KBM-7 (cell line): ENCODE data around the gene CHRM5.

Source experiments
- DNase-seq: peaks from one replicate; pipeline ENCODE4 v3.0.0-alpha.2; 2015
- in situ Hi-C: fragments of 300-500 bp; cut with MboI; formaldehyde crosslinking; loops from 2 replicates; pipeline ENCODE4 v1.14.3; 2020; ENCODE audit warnings: low sequenced_read_pairs, low pct_unique_long_range_greater_than_20kb, mixed read lengths

CHRM5 gene, protein sequence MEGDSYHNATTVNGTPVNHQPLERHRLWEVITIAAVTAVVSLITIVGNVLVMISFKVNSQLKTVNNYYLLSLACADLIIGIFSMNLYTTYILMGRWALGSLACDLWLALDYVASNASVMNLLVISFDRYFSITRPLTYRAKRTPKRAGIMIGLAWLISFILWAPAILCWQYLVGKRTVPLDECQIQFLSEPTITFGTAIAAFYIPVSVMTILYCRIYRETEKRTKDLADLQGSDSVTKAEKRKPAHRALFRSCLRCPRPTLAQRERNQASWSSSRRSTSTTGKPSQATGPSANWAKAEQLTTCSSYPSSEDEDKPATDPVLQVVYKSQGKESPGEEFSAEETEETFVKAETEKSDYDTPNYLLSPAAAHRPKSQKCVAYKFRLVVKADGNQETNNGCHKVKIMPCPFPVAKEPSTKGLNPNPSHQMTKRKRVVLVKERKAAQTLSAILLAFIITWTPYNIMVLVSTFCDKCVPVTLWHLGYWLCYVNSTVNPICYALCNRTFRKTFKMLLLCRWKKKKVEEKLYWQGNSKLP

DNA sequence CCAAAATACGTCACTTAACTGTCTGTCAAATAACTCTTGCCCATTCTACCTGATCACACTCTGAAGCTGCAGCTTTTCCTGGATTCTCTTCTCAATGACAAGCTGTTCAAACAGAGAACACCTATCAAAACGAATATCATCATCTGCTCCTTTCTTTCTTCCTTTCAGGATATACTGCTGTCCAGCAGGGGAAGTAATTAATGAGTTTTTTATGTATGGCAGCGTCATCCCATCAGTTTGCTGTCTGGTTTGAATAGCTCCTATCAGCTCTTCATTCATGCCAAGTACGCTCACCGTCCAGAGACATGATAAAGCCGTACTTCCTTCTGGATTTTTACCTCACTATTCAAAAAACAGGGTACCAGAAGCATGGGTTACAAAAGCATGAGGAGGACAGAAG, at the start of gene CHRM5:
TSS of gene CHRM5 (plus strand) at position 274 of the 400 bp plus-strand sequence. CDS start 94,221 bp downstream, outside the sequence.
- DNase-seq: no peak
- in situ Hi-C loops: no loop called here

DNA sequence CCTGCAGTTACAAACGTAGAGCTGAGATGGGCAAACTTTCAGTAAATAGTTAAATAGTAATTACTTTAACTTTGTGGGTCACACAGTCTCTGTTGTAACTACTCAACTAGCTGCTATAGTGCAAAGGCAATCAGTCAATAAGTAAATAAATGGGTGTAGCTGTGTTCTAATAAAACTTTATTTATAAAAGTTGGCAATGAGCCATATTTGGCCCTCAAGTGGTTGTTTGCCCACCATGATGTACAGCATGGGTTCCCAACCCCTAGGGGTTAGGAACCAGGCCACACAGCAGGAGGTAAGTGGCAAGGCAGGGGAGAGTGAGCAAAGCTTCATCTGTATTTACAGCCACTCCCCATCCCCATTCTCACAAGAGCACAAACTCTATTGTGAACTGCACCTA, 44.9 kb upstream of the CHRM5 start:
- in situ Hi-C loops: no loop called here
- no peak for DNase-seq

DNA sequence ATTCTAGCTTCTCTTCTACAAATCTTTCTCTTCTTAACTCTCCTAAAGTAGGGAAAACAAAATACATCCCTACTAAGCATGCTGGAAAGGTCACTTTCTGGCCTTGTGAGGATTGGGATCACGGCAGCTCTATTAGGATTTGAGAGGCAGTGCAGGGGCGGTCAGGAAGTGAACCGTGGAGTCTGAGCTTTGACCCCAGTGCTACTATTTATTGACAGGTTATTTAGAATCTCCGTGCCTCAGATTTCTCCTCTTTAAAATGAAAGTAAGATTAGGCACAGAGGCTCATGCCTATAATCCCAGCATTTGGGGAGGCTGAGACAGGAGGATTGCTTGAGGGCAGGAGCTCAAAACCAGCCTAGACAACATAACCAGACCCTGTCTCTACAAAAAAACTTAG, 42.0 kb upstream of the CHRM5 start:
- in situ Hi-C loops: no loop called here

DNA sequence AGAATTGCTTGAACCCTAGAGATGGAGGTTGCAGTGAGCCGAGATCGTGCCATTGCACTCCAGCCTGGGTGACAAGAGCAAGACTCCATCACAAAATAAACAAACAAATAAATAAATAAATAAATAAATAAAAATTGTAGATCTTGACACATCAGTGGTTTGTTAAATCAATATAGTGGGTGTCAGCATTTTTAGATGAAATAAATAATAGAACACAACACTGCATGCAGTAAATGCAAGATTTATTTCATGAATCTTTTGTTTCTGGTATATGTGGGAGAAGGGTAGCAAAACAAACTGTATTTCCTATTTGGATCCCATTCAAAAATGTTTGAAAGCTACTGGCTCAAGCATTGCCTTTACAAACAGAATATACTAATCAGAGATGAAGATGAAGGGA, 35.6 kb upstream of the CHRM5 start:
- no peak for DNase-seq
- in situ Hi-C loops: no loop called here

More for the DNA sequence above, 42.0 kb upstream of the CHRM5 start:
- DNase-seq: no peak

DNA sequence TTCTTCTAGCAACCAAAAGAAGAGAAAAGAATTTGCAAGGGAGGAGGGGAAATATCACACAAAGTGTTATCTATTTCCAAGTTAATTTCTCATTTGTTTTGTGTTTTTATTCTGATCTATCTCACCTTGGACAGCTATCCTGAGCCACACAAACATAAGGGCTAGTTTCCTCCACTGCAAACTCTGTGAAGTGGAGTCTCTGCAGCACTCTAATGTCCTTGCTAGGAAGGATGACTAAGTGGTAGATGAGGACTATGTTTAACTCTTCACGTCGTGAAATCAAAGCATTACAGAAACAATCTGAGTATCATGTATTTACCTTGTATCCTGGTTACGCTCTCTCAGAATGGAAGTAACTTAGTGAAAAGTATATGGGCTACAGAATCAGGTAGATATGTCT, 33.9 kb upstream of the CHRM5 start:
- no peak for DNase-seq
- in situ Hi-C loops: no loop called here

DNA sequence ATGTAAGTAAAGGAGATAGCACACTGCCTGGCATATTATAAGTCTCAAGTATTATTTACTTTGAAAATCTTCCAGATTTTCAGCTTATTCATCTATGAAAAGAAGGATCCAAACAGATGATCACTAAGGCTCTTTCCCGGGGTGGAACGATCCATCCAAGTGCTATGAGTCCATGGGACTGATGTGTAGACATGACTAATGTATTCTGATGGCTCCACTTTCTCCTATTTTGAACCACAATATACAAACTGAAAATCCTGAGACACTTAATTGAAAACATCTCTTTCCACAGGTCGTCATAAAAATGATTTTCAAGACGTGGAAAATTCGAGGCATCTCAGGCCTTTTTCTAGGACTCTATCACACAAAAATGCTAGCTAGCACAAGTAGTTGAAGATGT, 33.4 kb upstream of the CHRM5 start:
- no peak for DNase-seq
- in situ Hi-C loops: no loop called here

DNA sequence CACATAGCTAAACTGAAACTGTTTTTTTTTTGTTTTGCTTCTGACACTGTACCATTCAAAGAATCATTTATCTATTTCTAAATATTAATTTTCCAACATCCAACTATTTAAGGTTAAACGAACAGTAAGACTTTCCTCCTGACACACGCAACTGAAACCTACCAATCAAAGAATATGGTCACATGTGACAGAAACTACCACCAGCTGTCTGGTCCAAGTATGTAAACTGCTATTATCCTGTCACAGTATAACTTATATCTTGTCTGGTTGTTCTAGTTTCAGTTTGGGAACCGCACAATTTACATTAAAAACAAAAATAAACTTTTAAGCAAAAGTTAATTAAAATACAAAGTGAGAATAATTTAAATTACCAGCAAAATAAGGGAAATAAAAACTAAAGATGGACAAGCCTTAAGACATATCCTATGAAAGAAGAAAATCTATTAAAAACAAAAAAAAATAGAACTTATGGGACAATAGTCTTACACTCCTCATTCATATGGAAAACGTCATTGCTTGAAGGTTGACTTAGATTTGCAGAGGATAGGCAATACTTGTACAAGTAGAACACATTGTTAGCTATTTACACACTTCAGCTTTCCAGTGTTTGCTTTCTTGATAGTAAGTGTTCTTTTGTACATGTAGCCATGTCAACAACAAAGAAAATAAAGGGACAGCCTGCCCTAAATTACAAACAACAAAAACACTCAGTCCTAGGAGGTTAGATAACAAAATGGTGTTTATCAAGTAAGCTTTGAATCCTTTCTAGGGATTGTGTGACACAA, 26.8 kb upstream of the CHRM5 start:
- no peak for DNase-seq
- in situ Hi-C loops: no loop called here

DNA sequence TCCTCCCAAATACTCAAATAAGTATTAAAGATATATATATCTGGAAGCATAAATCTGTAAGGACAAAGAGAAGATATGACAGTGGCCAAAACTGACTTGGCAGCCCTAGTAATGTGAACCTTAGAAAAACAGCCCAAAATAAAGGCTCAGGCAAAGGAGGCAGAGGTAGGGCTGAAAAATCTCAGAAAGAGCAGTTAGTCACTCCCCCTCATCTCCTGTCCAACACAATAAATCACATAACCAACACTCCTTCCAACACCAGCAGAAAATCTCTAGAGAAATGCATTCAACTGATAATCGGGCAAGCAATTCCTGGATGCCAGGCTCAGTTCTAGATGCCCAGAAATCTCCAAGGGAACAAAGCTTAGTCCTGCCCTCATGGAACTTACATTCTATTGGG, 22.1 kb upstream of the CHRM5 start:
- in situ Hi-C loops: no loop called here
- DNase-seq: no peak

DNA sequence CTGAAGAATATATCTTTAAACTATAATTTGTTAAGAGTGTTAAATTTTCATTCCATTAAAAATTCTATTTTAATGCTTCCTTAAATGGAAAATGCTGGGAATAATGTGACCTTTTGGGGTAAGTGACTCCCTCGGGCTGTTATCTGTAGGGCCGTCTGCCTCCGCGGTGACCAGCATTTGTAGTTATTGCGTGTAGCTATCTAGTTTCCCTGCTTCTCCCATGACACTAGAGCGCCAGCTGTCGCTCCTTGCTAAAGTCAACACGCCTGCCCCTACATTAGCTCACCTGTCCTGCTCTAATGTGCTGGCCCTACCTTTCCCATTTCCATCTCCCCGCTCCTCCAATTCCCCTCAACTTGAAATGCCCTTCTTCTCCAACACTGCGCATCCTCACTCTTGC, 12.4 kb upstream of the CHRM5 start:
- no peak for DNase-seq
- in situ Hi-C loops: no loop called here

DNA sequence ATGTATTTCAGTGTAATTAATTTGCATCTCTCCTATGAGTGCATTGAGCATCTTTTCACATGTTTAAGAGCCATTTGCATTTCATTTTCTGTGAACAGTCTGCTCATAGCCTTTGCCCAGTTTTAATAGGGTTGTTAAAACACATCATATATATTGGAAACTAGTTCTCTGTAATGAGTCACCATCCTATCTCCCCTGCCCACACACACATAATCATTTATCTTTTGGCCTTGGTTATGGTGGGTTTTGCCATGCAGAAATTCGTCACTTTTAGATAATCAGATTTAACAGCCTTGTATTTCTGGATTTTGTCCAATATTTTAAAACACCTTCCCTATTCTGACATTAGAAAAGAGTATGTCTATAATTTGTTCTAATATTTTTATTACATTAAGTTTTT, 11.9 kb upstream of the CHRM5 start:
- in situ Hi-C loops: no loop called here
- DNase-seq: no peak

DNA sequence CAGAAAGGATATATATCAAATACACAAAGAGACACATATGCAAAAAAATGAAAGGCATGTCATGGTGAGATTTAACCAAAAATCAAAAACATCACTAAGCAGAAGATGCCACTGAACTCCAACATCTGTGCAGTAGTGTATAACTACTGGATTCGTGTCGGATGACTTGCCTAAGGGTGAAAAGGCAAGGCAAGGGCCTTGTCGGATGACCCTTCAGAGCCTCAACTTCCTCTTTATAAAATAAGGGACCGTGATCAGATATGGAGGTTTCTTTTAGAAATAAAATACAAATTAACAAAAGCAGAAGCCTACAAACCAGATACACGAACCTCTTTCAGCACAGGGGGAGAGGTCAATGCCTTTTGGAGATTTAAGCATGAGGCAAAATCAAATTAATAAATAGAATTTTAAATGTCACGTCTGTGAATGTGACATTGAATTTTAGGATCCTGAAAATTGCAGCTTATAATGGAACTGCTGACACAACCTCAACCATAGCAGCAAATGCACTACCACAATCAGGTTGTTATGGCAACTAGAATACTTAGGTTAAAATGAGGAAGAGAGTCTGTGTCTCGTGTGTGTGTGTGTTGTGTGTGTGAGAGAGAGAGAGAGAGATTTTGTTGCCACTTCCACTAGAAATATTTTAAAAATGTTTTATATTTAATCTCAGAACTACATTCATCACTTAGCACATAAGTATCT, 8.3 kb upstream of the CHRM5 start:
- in situ Hi-C loops: no loop called here
- peak; percentile 53 for DNase-seq

DNA sequence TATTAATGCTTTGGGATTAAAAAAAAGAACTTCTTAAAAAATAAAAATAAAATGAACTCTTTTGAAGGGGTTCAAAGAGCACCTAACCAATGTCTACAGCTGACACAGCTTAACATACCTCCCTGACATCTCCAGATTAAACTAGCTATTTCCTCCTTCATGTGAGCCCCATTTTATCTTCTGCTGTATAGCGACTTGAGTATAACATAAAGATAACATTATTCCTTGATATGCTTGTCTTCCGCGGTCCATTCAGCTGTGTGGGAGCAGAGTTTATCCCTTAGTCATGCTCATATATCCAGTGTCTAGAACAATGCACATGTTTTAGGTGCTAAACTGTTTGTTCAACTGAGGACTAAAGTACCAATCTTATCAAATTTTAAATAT, 7.8 kb upstream of the CHRM5 start:
- in situ Hi-C loops: no loop called here
- no peak for DNase-seq

DNA sequence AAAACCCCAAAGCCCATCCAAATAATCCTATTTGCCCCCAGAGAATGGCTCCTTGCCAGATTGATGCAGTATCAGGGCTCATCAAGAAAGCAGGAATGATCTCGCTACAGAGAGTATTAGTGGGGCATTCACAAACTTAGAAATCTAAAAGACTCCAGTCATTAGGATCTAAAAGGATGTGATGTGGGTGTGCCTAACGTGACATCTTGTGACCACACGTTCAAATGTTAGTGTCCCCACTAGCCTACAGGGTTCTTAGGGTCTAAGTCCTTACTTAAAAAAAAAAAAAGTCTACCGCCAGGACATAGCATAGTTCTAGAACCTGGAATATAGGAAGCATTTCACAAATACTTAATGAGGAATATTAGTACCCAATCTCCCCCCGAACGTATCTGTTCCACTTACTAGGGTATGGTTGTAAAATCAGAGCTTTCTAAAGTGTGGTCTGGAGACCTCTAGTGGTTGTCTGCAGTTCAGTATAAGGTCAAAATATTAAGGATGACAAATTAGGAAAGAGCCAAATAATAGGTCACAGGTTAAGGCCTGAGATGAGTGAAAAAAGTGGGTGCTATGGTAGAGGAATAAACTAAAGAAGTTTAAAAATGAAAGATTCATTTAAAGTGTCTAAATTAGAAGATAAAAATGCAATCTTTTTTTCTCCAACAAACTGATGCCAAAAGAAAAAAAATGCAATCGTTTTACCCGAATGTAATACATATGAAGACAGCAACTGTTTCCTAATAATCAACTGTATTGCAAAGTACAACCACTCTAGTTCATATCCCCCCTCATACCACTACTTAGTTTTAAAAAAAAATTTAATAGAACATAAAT, 4.2 kb upstream of the CHRM5 start:
- in situ Hi-C loops: no loop called here
- peak; percentile 30 for DNase-seq

DNA sequence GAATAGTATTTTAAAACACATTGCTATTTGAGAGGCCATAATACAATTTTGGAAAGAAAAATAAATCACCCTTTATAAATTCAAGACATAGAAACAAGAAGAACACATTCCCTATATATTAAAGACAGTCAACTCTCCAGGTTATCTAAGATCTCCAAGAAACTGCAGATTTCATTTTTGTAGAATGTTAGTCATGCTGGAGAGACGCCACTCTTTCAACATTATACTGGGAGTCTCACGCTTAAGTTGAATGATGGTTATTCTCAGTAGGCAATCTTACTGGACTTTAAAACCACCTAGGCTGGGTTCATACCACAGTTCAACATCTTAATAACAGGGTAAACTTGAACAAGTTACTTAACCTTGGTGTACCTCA, 3.6 kb upstream of the CHRM5 start:
- in situ Hi-C loops: no loop called here
- DNase-seq: no peak

DNA sequence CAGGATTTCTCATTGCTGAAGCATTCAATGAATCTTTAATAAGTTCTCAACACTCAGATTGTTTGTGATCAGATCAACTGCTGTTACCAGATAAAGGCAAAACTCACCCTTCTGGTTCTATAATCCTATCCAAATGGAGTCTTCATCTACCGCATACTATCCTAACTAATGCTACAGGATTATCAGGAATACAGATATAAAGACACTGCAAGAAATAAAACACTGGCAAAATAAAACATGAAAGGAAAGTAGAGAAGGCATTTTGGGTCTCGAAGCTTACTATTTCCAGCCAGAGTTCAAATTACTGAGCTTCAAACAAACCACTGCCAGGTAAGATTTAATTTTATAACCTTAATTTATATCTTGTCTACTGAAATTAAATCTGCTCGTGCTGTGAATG, 524 bp downstream of the CHRM5 start:
- DNase-seq: no peak
- in situ Hi-C loops: no loop called here

DNA sequence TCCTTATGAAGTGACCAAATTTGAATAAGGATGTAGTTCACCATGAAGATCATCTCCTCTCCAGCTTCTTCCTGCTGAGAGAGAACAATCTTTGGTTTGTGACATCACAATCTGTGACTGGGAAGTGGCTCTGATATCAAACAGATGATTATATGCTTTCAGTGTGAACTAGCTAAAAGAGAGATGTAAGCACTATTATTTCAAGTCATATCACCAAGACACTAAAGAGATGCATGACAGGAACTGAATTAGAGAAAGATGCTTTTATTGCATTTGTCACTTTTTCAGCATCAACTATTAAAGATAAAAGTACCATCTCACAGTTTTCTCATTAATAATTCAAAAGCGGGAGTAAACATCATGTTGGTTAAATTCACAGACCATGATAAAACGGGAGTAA, 3.5 kb downstream of the CHRM5 start:
- in situ Hi-C loops: no loop called here
- no peak for DNase-seq

DNA sequence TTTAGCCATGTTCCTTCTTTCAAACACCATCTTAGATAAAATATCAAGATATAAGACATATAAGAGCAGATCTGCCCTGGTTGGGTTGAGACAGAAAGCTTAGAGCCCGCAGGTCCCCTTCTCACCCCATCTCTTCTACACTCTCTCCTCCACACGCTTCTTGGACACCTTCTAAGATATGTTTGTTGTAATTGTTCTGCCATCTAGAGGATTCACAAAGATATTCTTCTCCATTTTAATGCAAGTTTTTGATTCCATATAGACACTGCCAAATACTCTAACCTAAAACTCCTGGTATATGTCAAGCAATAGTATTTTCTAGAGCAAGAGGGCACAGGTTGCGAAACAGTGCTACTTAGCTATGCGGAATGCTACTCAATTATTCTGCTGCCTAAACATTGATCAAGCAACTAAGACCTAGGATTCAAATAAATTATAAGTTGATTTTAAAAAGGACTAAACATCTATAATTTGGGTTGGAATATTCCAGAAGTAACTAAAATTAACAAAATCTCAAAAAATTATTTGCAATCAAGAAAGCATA, 6.8 kb downstream of the CHRM5 start:
- in situ Hi-C loops: loop anchor here (25.0 kb wide), 1 partner anchor 238 kb away; no protein-coding TSS in a partner anchor
- DNase-seq: no peak

DNA sequence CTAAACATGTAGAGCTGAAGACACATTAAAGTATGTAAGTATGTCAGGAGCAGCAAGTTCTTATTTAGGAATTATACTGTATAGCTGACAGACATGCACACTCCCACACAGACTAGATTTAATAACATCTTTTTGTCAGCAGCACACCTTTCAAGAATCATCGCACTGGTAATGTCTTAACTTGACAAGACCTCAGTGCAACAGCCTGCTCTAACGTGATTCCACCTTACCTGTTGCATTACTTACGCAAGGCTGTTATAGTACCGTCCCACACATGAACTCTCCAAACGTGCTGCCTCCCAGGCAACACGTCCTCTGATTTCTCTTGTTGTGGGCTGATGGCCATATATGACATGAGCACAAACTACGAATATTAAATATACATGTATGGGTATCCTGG, 11.9 kb downstream of the CHRM5 start:
- in situ Hi-C loops: loop anchor here (25.0 kb wide), 1 partner anchor 243 kb away; no protein-coding TSS in a partner anchor
- DNase-seq: no peak

DNA sequence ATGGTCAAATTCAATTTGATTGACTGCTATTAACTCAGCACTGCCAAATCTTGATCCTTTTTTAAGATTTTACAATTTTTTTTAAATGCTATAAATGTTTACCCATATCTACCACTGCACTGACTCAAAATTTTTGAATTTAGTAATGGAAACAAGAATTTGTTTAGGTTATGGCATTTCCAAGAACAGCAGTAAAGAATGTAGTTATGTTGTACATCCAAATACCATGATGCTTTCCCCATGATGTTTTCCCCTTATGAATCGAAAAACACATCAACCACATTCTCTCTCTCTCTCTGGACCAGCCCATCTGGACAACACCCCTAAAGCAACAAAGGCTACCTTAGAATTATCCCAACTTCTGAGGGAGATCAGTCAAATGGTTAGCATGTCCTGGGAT, 14.2 kb downstream of the CHRM5 start:
- no peak for DNase-seq
- in situ Hi-C loops: loop anchor here (25.0 kb wide), 1 partner anchor 245 kb away; no protein-coding TSS in a partner anchor
